Mesendoderm (in vitro differentiated cells): Measurements from ENCODE around the gene XRCC2.
"Not testable (repeated sequence)": the region's sequence is repeated elsewhere in the genome, so short reads cannot be mapped to it uniquely, and the experiment has no call there.

Source experiments
- DNase-seq: peaks from one replicate; pipeline ENCODE4 v3.0.0; 2013
- H2AK5ac ChIP-seq: 2 replicates; pipeline ENCODE4 v1.6.1; 2013; ENCODE audit warnings: low read length, inconsistent platforms
- H2BK120ac ChIP-seq: 2 replicates; pipeline ENCODE4 v1.6.1; 2013; ENCODE audit warnings: low read depth, mild to moderate bottlenecking, low read length, moderate library complexity, mixed read lengths
- H2BK15ac ChIP-seq: replicated peaks from 2 replicates; pipeline ENCODE4 v1.6.1; 2013; ENCODE audit warnings: low read depth, mild to moderate bottlenecking, moderate library complexity
- H2BK5ac ChIP-seq: 2 replicates; pipeline ENCODE4 v1.6.1; 2013; ENCODE audit warnings: low read length, inconsistent platforms
- H3K18ac ChIP-seq: 2 replicates; pipeline ENCODE4 v1.6.1; 2013; ENCODE audit warnings: mild to moderate bottlenecking, low read length, mixed read lengths
- H3K23ac ChIP-seq: one replicate; pipeline ENCODE4 v1.6.1; 2013; ENCODE audit warnings: low read length
- H3K27ac ChIP-seq: 2 replicates; pipeline ENCODE4 v1.5.1; 2013; ENCODE audit warnings: low read depth, mild to moderate bottlenecking, inconsistent platforms, low read length, moderate library complexity
- H3K27me3 ChIP-seq: 2 replicates; pipeline ENCODE4 v1.6.1; 2013; ENCODE audit warnings: low read length, control low read depth, mild to moderate bottlenecking, inconsistent platforms; ENCODE audit not compliant: insufficient read depth, poor library complexity
- H3K36me3 ChIP-seq: 2 replicates; pipeline ENCODE4 v1.6.1; 2013; ENCODE audit warnings: low read length, inconsistent platforms; ENCODE audit not compliant: control insufficient read depth, insufficient read depth
- H3K4ac ChIP-seq: one replicate; pipeline ENCODE4 v1.6.1; 2013; ENCODE audit warnings: low read depth, mild to moderate bottlenecking, low read length, moderate library complexity
- H3K4me1 ChIP-seq: 2 replicates; pipeline ENCODE4 v1.6.1; 2013; ENCODE audit warnings: low read depth, low read length, inconsistent platforms; ENCODE audit not compliant: control insufficient read depth
- H3K4me2 ChIP-seq: 2 replicates; pipeline ENCODE4 v1.6.1; 2013; ENCODE audit warnings: low read length
- H3K4me3 ChIP-seq: 2 replicates; pipeline ENCODE4 v1.5.1; 2013; ENCODE audit warnings: mild to moderate bottlenecking, low read length
- H3K56ac ChIP-seq: one replicate; pipeline ENCODE4 v1.6.1; 2013; ENCODE audit warnings: low read length
- H3K79me1 ChIP-seq: 2 replicates; pipeline ENCODE4 v1.6.1; 2013; ENCODE audit warnings: low read length, inconsistent platforms
- H3K79me2 ChIP-seq: 2 replicates; pipeline ENCODE4 v1.6.1; 2013; ENCODE audit warnings: mild to moderate bottlenecking, low read length; ENCODE audit not compliant: control insufficient read depth, insufficient read depth
- H3K9ac ChIP-seq: 2 replicates; pipeline ENCODE4 v1.6.1; 2013; ENCODE audit warnings: low read length, inconsistent platforms
- H4K5ac ChIP-seq: one replicate; pipeline ENCODE4 v1.6.1; 2013; ENCODE audit warnings: low read length
- H4K8ac ChIP-seq: one replicate; pipeline ENCODE4 v1.6.1; 2013; ENCODE audit warnings: low read depth, mild to moderate bottlenecking, control low read depth, low read length, moderate library complexity
- WGBS: extraction: QIAGEN DNeasy Blood & Tissue Kit; methylation state at CpG from one replicate; pipeline ENCODE4 v1.1.7; 2013; ENCODE audit warnings: low lambda C conversion rate, missing lambda C conversion rate; ENCODE audit not compliant: insufficient coverage; ENCODE audit errors: extremely low coverage; 5-methylcytosine and 5-hydroxymethylcytosine counted together

XRCC2 gene

DNA sequence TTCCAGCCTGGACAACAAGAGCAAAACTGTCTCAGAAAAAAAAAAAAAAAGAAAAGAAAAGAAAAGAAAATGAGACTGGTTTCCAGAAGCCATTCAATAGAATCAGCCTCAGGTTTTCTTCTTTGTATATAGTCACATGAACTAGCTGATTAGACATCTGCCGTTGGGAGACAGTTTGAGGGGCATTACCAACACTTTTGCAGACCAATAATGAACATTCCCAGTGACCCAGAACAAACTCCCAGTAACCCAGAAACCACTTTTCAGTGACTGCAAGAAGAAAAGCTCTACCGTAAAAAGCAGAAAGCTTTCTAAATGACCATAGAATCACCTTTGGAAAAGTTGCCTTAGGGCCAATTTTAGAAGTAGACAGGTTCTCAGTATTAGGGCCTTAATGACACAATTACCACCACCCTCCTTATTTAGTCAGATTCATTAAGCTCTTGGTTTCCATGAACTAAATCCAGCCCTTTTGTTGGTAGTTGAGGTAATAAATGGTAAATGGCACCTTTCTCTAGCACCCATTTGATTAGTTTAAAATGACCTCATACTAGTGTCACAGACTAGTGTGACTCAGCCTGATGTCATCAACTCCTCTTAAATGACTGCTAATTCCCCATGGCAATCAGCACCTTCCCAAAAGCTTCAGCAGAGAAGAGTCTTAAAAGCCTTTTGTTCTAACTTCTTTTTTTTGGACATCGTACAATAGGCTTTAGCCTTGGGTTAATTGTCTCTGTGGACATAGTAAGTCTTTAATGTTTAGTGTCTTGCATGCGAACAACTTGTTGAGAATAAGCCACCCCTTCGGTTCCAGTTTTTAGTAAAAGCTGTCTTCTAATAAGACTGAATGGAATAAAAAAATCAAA lies 33.6 kb upstream of the XRCC2 start:
- Histone ChIP-seq H2AK5ac (no peak overlapping the region), H3K4me1 (no peaks in the 10 kb centered on the region), H2BK5ac (no peak overlapping the region), H4K8ac (no peak overlapping the region), H3K56ac (no peak overlapping the region), H3K9ac (no peak overlapping the region), H4K5ac (no peak overlapping the region), H2BK120ac (no peak overlapping the region), H3K79me1 (no peaks in the 10 kb centered on the region), H3K23ac (no peak overlapping the region), H3K36me3 (no peaks in the 10 kb centered on the region), H3K27ac (no peak overlapping the region), H3K4ac (no peak overlapping the region), H3K79me2 (no peaks in the 10 kb centered on the region), H3K4me3 (no peak overlapping the region), H3K27me3 (no peaks in the 10 kb centered on the region), H3K4me2 (no peak overlapping the region), H3K18ac (no peak overlapping the region), H2BK15ac (no peak overlapping the region)
- DNase-seq = peak; percentile 52
- WGBS = no CpG with 5 or more reads among the region's 5 CpGs

DNA sequence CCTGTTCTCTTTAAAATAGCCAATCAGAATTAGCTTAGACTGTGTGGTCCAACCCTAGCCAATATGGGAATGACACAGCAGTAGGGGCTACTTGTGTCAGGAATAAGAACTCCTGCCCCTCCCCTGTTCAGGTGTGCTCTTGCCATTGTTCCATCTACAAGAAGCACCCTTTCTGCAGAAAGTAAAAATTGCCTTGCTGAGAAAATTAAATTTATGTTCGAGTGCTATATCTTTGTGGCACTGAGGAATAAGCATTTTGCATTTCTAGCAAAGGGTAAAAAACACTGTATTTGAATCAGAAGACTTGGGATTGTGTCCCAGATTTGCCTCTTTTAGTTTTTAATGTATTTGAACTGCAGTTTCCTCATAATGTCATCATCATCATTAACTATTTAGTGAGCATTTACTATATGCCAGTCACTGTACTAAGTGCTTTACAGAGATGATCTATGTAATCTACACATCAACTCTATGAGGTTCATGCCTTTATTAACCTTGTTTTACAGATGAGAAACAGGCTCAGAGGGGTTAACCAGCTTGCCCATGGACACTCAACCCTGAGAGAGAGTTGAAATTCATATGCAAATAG lies 28.9 kb upstream of the XRCC2 start:
- Histone ChIP-seq H2BK15ac (no peak overlapping the region), H3K4me2 (no peak overlapping the region), H3K4me3 (no peak overlapping the region), H2AK5ac (no peak overlapping the region), H2BK5ac (no peak overlapping the region), H3K36me3 (no peaks in the 10 kb centered on the region), H3K9ac (no peak overlapping the region), H3K4me1 (no peaks in the 10 kb centered on the region), H3K56ac (no peak overlapping the region), H3K4ac (no peak overlapping the region), H4K5ac (no peak overlapping the region), H3K27ac (no peak overlapping the region), H4K8ac (no peak overlapping the region), H3K27me3 (no peaks in the 10 kb centered on the region), H3K79me2 (no peaks in the 10 kb centered on the region), H3K79me1 (no peaks in the 10 kb centered on the region), H2BK120ac (no peak overlapping the region), H3K23ac (no peak overlapping the region), H3K18ac (no peak overlapping the region)
- WGBS = no CpG with 5 or more reads among the region's 1 CpG
- DNase-seq = no peak

DNA sequence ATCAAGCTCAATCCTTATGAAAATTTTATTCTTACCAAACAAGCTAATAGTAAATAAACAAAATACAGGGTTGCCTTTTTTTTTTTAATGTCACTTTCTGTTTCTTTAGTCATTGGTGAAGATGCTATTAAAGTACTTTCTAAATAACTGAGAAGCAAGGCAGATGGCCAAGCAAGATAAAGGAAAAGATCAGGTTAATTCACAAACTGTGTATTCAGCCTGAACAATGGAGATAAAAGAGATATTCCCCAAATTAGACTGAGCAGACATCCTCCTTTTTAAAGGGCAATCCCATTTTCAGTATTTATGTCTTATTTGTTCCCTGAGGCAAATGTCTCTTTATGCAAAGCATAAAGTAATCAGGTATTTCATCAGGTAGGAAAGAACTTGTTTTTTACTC lies 23.1 kb upstream of the XRCC2 start:
- H4K8ac ChIP-seq = no peak overlapping the region
- no peaks in the 10 kb centered on the region for H3K4me1 ChIP-seq
- no peak overlapping the region for H3K9ac ChIP-seq
- H4K5ac ChIP-seq = no peak overlapping the region
- H3K4ac ChIP-seq = no peak overlapping the region
- no peak overlapping the region for H3K18ac ChIP-seq
- H3K4me3 ChIP-seq = no peak overlapping the region
- no peaks in the 10 kb centered on the region for H3K79me1 ChIP-seq
- no peak for DNase-seq
- no peak overlapping the region for H2BK15ac ChIP-seq
- no peaks in the 10 kb centered on the region for H3K27me3 ChIP-seq
- H2BK5ac ChIP-seq = no peak overlapping the region
- H2BK120ac ChIP-seq = no peak overlapping the region
- H3K36me3 ChIP-seq = no peaks in the 10 kb centered on the region
- H3K56ac ChIP-seq = no peak overlapping the region
- no peak overlapping the region for H2AK5ac ChIP-seq
- H3K79me2 ChIP-seq = no peaks in the 10 kb centered on the region
- H3K4me2 ChIP-seq = no peak overlapping the region
- H3K27ac ChIP-seq = no peak overlapping the region
- H3K23ac ChIP-seq = no peak overlapping the region

DNA sequence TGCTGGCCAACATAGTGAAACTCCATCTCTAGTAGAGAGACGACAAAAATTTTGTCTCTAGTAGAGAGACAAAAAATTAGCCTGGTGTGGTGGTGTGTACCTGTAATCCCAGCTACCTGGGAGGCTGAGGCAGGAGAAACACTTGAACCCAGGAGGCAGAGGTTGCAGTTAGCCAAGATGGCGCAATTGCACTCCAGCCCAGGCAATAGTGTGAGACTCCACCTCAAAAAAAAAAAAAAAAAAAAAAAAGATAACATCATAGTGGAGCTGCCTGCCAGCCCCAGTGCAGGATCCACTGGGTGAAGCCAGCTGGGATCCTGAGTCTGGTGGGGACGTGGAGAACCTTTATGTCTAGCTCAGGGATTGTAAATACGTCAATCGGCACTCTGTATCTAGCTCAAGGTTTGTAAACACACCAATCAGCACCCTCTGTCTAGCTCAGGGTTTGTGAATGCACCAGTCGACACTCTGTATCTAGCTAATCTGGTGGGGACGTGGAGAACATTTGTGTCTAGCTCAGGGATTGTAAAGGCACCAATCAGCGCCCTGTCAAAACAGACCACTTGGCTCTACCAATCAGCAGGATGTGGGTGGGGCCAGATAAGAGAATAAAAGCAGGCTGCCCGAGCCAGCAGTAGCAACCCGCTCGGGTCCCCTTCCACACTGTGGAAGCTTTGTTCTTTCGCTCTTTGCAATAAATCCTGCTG lies 21.5 kb upstream of the XRCC2 start:
- not testable (repeated sequence) for H2BK15ac ChIP-seq, H3K36me3 ChIP-seq, H2AK5ac ChIP-seq, H2BK5ac ChIP-seq, H3K27ac ChIP-seq, H4K8ac ChIP-seq, H2BK120ac ChIP-seq, H3K4me3 ChIP-seq, H3K4ac ChIP-seq, H3K9ac ChIP-seq, H3K79me1 ChIP-seq, H3K79me2 ChIP-seq, H3K4me2 ChIP-seq, DNase-seq, H3K27me3 ChIP-seq, H4K5ac ChIP-seq, H3K23ac ChIP-seq, H3K4me1 ChIP-seq, H3K18ac ChIP-seq, H3K56ac ChIP-seq
- WGBS = no CpG with 5 or more reads among the region's 12 CpGs

DNA sequence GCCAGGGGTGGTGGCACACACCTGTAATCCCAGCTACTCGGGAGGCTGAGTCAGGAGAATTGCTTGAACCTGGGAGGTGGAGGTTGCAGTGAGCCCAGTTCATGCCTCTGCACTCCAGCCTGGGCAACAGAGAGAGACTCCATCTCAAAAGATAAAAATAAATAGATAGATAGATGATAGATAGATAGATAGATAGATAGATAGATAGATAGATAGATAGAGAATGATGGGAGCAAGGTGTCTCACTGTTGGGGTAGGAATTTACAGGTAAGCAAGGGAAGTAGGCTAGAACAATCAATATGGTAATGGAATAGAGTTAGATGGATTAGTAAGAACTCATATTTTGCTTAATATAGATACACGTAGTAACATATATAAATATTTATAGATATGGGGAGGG lies 16.3 kb upstream of the XRCC2 start:
- H4K5ac ChIP-seq, H2BK15ac ChIP-seq, H3K18ac ChIP-seq, H3K36me3 ChIP-seq, H3K23ac ChIP-seq, H3K27ac ChIP-seq, H3K4me1 ChIP-seq, H3K4me2 ChIP-seq, H3K4ac ChIP-seq, DNase-seq, H3K56ac ChIP-seq, H2BK120ac ChIP-seq, H2BK5ac ChIP-seq, H3K79me2 ChIP-seq, H3K9ac ChIP-seq, H2AK5ac ChIP-seq, H4K8ac ChIP-seq, H3K4me3 ChIP-seq, H3K27me3 ChIP-seq, H3K79me1 ChIP-seq: not testable (repeated sequence)
- WGBS = no CpG with 5 or more reads among the region's 2 CpGs
